ENCODE measurements around the gene USP5. TPM values are rescaled to one million over a fixed set of nuclear protein-coding genes. Genes with fewer than 3 reads are reported as not detected.
"Not testable (repeated sequence)": the region's sequence is repeated elsewhere in the genome, so short reads cannot be mapped to it uniquely, and the experiment has no call there.

Gene USP5
- polyA plus RNA-seq, 1 donor: 49.7 TPM

GRCh38 chr12:6853626-6854025 lies 1.7 kb downstream of the USP5 start:
- H3K4me3 ChIP-seq (ENCODE audit: low read length): no peak overlapping the region
- WGBS (ENCODE audit: insufficient coverage, low lambda C conversion rate): no CpG with 5 or more reads among the region's 1 CpG

GRCh38 chr12:6854036-6854435 lies 2.1 kb downstream of the USP5 start:
- DNase-seq: no peak
- Histone ChIP-seq H3K27me3 (ENCODE audit: control insufficient read depth, insufficient read depth, low read length) (no peaks in the 10 kb centered on the region), H3K9me3 (ENCODE audit: control insufficient read depth, low read depth, low read length) (no peaks in the 10 kb centered on the region), H3K4me3 (ENCODE audit: low read length) (no peak overlapping the region), H3K4me1 (ENCODE audit: control insufficient read depth, insufficient read depth, low read length) (peaks cover 32% of the 10 kb centered on the region), H3K27ac (ENCODE audit: low read length) (no peak overlapping the region), H3K36me3 (ENCODE audit: control insufficient read depth, insufficient read depth, low read length) (peaks cover 52% of the 10 kb centered on the region)
- no CpG with 5 or more reads among the region's 6 CpGs for WGBS (ENCODE audit: insufficient coverage, low lambda C conversion rate)

More at GRCh38 chr12:6853626-6854025, 1.7 kb downstream of the USP5 start:
- Histone ChIP-seq H3K27ac (ENCODE audit: low read length) (peak overlapping the region; percentile 76), H3K36me3 (ENCODE audit: control insufficient read depth, insufficient read depth, low read length) (peaks cover 51% of the 10 kb centered on the region), H3K9me3 (ENCODE audit: control insufficient read depth, low read depth, low read length) (no peaks in the 10 kb centered on the region), H3K4me1 (ENCODE audit: control insufficient read depth, insufficient read depth, low read length) (peaks cover 32% of the 10 kb centered on the region), H3K27me3 (ENCODE audit: control insufficient read depth, insufficient read depth, low read length) (no peaks in the 10 kb centered on the region)
- DNase-seq: no peak

- H3K36me3 ChIP-seq (ENCODE audit: control insufficient read depth, insufficient read depth, low read length): peaks cover 55% of the 10 kb centered on the region
Measured at GRCh38 chr12:6855322-6855721, 3.4 kb downstream of the USP5 start.

GRCh38 chr12:6858799-6859198 lies 6.8 kb downstream of the USP5 start:
- no peak for DNase-seq
- Histone ChIP-seq H3K9me3 (ENCODE audit: control insufficient read depth, low read depth, low read length) (no peaks in the 10 kb centered on the region), H3K4me1 (ENCODE audit: control insufficient read depth, insufficient read depth, low read length) (peaks cover 5% of the 10 kb centered on the region), H3K27me3 (ENCODE audit: control insufficient read depth, insufficient read depth, low read length) (no peaks in the 10 kb centered on the region), H3K27ac (ENCODE audit: low read length) (no peak overlapping the region), H3K4me3 (ENCODE audit: low read length) (no peak overlapping the region), H3K36me3 (ENCODE audit: control insufficient read depth, insufficient read depth, low read length) (peaks cover 87% of the 10 kb centered on the region)
- no CpG with 5 or more reads among the region's 2 CpGs for WGBS (ENCODE audit: insufficient coverage, low lambda C conversion rate)

More at GRCh38 chr12:6855322-6855721, 3.4 kb downstream of the USP5 start:
- Histone ChIP-seq H3K9me3 (ENCODE audit: control insufficient read depth, low read depth, low read length) (no peaks in the 10 kb centered on the region), H3K27ac (ENCODE audit: low read length) (no peak overlapping the region), H3K4me1 (ENCODE audit: control insufficient read depth, insufficient read depth, low read length) (peaks cover 19% of the 10 kb centered on the region), H3K27me3 (ENCODE audit: control insufficient read depth, insufficient read depth, low read length) (no peaks in the 10 kb centered on the region), H3K4me3 (ENCODE audit: low read length) (no peak overlapping the region)
- no peak for DNase-seq
- WGBS (ENCODE audit: insufficient coverage, low lambda C conversion rate): 93% methylated on average over 3 of the region's 14 CpGs

- H3K36me3 ChIP-seq (ENCODE audit: control insufficient read depth, insufficient read depth, low read length): peaks cover 91% of the 10 kb centered on the region
- no peak for DNase-seq
- H3K4me3 ChIP-seq (ENCODE audit: low read length): no peak overlapping the region
- no peaks in the 10 kb centered on the region for H3K9me3 ChIP-seq (ENCODE audit: control insufficient read depth, low read depth, low read length)
- H3K27ac ChIP-seq (ENCODE audit: low read length): no peak overlapping the region
- no peaks in the 10 kb centered on the region for H3K27me3 ChIP-seq (ENCODE audit: control insufficient read depth, insufficient read depth, low read length)
- WGBS (ENCODE audit: insufficient coverage, low lambda C conversion rate): no CpG with 5 or more reads among the region's 9 CpGs
- no peaks in the 10 kb centered on the region for H3K4me1 ChIP-seq (ENCODE audit: control insufficient read depth, insufficient read depth, low read length)
Measured at GRCh38 chr12:6860116-6860515, 8.2 kb downstream of the USP5 start.

- H3K36me3 ChIP-seq (ENCODE audit: control insufficient read depth, insufficient read depth, low read length): peaks cover 92% of the 10 kb centered on the region
- no peak for DNase-seq
Measured at GRCh38 chr12:6860942-6861341, 9.0 kb downstream of the USP5 start.

GRCh38 chr12:6861391-6861790 lies 9.4 kb downstream of the USP5 start:
- no peak overlapping the region for H3K4me3 ChIP-seq (ENCODE audit: low read length)
- peaks cover 91% of the 10 kb centered on the region for H3K36me3 ChIP-seq (ENCODE audit: control insufficient read depth, insufficient read depth, low read length)
- no peak overlapping the region for H3K27ac ChIP-seq (ENCODE audit: low read length)
- DNase-seq: no peak
- WGBS (ENCODE audit: insufficient coverage, low lambda C conversion rate): no CpG with 5 or more reads among the region's 9 CpGs
- H3K27me3 ChIP-seq (ENCODE audit: control insufficient read depth, insufficient read depth, low read length): no peaks in the 10 kb centered on the region
- H3K9me3 ChIP-seq (ENCODE audit: control insufficient read depth, low read depth, low read length): no peaks in the 10 kb centered on the region
- no peaks in the 10 kb centered on the region for H3K4me1 ChIP-seq (ENCODE audit: control insufficient read depth, insufficient read depth, low read length)

More at GRCh38 chr12:6860942-6861341, 9.0 kb downstream of the USP5 start:
- WGBS (ENCODE audit: insufficient coverage, low lambda C conversion rate): 100% methylated on average over 1 of the region's 7 CpGs
- Histone ChIP-seq H3K27ac (ENCODE audit: low read length) (no peak overlapping the region), H3K9me3 (ENCODE audit: control insufficient read depth, low read depth, low read length) (no peaks in the 10 kb centered on the region), H3K4me1 (ENCODE audit: control insufficient read depth, insufficient read depth, low read length) (no peaks in the 10 kb centered on the region), H3K27me3 (ENCODE audit: control insufficient read depth, insufficient read depth, low read length) (no peaks in the 10 kb centered on the region), H3K4me3 (ENCODE audit: low read length) (no peak overlapping the region)

GRCh38 chr12:6863033-6863432 lies 11.1 kb downstream of the USP5 start:
- H3K27me3 ChIP-seq (ENCODE audit: control insufficient read depth, insufficient read depth, low read length): no peaks in the 10 kb centered on the region
- peaks cover 5% of the 10 kb centered on the region for H3K4me1 ChIP-seq (ENCODE audit: control insufficient read depth, insufficient read depth, low read length)
- DNase-seq: no peak
- 74% methylated on average over 3 of the region's 11 CpGs for WGBS (ENCODE audit: insufficient coverage, low lambda C conversion rate)
- H3K4me3 ChIP-seq (ENCODE audit: low read length): no peak overlapping the region
- peaks cover 75% of the 10 kb centered on the region for H3K36me3 ChIP-seq (ENCODE audit: control insufficient read depth, insufficient read depth, low read length)
- H3K9me3 ChIP-seq (ENCODE audit: control insufficient read depth, low read depth, low read length): no peaks in the 10 kb centered on the region
- H3K27ac ChIP-seq (ENCODE audit: low read length): no peak overlapping the region

- H3K27ac ChIP-seq (ENCODE audit: low read length): no peak overlapping the region
- no peaks in the 10 kb centered on the region for H3K9me3 ChIP-seq (ENCODE audit: control insufficient read depth, low read depth, low read length)
- no peak overlapping the region for H3K4me3 ChIP-seq (ENCODE audit: low read length)
- peaks cover 9% of the 10 kb centered on the region for H3K4me1 ChIP-seq (ENCODE audit: control insufficient read depth, insufficient read depth, low read length)
- no CpG with 5 or more reads among the region's 16 CpGs for WGBS (ENCODE audit: insufficient coverage, low lambda C conversion rate)
- DNase-seq: no peak
- no peaks in the 10 kb centered on the region for H3K27me3 ChIP-seq (ENCODE audit: control insufficient read depth, insufficient read depth, low read length)
- peaks cover 68% of the 10 kb centered on the region for H3K36me3 ChIP-seq (ENCODE audit: control insufficient read depth, insufficient read depth, low read length)
Measured at GRCh38 chr12:6863586-6864321, 11.8 kb downstream of the USP5 start.

- WGBS (ENCODE audit: insufficient coverage, low lambda C conversion rate): no CpG with 5 or more reads among the region's 5 CpGs
- peaks cover 65% of the 10 kb centered on the region for H3K36me3 ChIP-seq (ENCODE audit: control insufficient read depth, insufficient read depth, low read length)
- peaks cover 20% of the 10 kb centered on the region for H3K4me1 ChIP-seq (ENCODE audit: control insufficient read depth, insufficient read depth, low read length)
- H3K9me3 ChIP-seq (ENCODE audit: control insufficient read depth, low read depth, low read length); DNase-seq; H3K27ac ChIP-seq (ENCODE audit: low read length); H3K27me3 ChIP-seq (ENCODE audit: control insufficient read depth, insufficient read depth, low read length); H3K4me3 ChIP-seq (ENCODE audit: low read length): not testable (repeated sequence)
Measured at GRCh38 chr12:6865307-6865706, 13.4 kb downstream of the USP5 start.
